Measurements from ENCODE around the gene COL4A6. TPM values are rescaled to one million over a fixed set of nuclear protein-coding genes. Genes with fewer than 3 reads are reported as not detected.

Gene COL4A6
- total and polyA plus RNA-seq, 10 of the 15 experiments (the other 5 are each of a cell fraction or from before 2014, with no cell fraction given): 0.02 to 0.56 (median 0.05) TPM; not detected in 3

GRCh38 chrX:108130889-108131288 is 307.3 kb downstream of the COL4A6 start:
- Histone ChIP-seq H2AFZ (ENCODE audit: control insufficient read depth, low read depth, low read length) (no peak overlapping the region), H3K27me3 (replicated peaks in 1 of 2; ENCODE audit: control insufficient read depth in 2 of 2, insufficient read depth in 2 of 2, low read length in 1 of 2) (no peaks in the 10 kb centered on the region), H3K9me3 (replicated peaks; ENCODE audit: control insufficient read depth, insufficient read depth, low read length) (no peaks in the 10 kb centered on the region), H3K27ac (ENCODE audit: control insufficient read depth, insufficient read depth) (no peak overlapping the region), H3K36me3 (ENCODE audit: control insufficient read depth in 2 of 2, insufficient read depth in 2 of 2, low read length in 1 of 2) (peaks cover 0 to 5% of the 10 kb centered on the region in 2 experiments; a peak in 3 of 4 replicates), H3K79me2 (ENCODE audit: control insufficient read depth, insufficient read depth, low read length) (no peaks in the 10 kb centered on the region), H3K4me2 (ENCODE audit: control insufficient read depth, insufficient read depth) (no peak overlapping the region), H3K9ac (ENCODE audit: control insufficient read depth, insufficient read depth, low read length) (no peak overlapping the region), H4K20me1 (ENCODE audit: control insufficient read depth, insufficient read depth) (no peaks in the 10 kb centered on the region), H3K4me3 (no peak overlapping the region), H3K4me1 (ENCODE audit: control insufficient read depth, insufficient read depth, low read length) (no peaks in the 10 kb centered on the region)
- in situ Hi-C loops (cut with MboI) (no loop called here), intact Hi-C loops (cut with micrococcal nuclease; ENCODE audit: unreplicated experiment) (no loop called here)
- POLR2A ChIA-PET: no interaction called here
- DNase-seq (ENCODE audit: low read depth, low spot score): no peak
- RAD21 ChIA-PET (ENCODE audit: unreplicated experiment): no interaction called here
- no peak for FAIRE-seq
- BruUV-seq (replicated peaks): no TSS peak
- no peak for TF ChIP-seq IKZF2 (IDR thresholded peaks at IDR 0.05)
- no peak for TF ChIP-seq WRNIP1 (IDR thresholded peaks at IDR 0.05; ENCODE audit: borderline replicate concordance, low read depth, low read length)
- TF ChIP-seq CEBPB (IDR thresholded peaks at IDR 0.05; ENCODE audit: borderline replicate concordance in 1 of 2, low read depth in 2 of 2, low read length in 2 of 2): no peak
- TF ChIP-seq YBX1 (IDR thresholded peaks at IDR 0.05): no peak
- TF ChIP-seq RUNX3 (IDR thresholded peaks at IDR 0.05; ENCODE audit: low read length): no peak
- no peak for TF ChIP-seq CBX3 (IDR thresholded peaks at IDR 0.05; ENCODE audit: borderline replicate concordance, low read depth)
- no peak for TF ChIP-seq NR2C1 (IDR thresholded peaks at IDR 0.05)
- no peak for TF ChIP-seq EED (IDR thresholded peaks at IDR 0.05; ENCODE audit: low read depth)
- no peak for TF ChIP-seq EZH2 (IDR thresholded peaks at IDR 0.05; ENCODE audit: borderline replicate concordance, control insufficient read depth, low read depth, low read length)
- TF ChIP-seq BRCA1 (IDR thresholded peaks at IDR 0.05; ENCODE audit: low read depth, low read length): no peak
- no peak for TF ChIP-seq YY1 (IDR thresholded peaks at IDR 0.05; ENCODE audit: low read depth, low read length)
- no peak for TF ChIP-seq ZNF24 (IDR thresholded peaks at IDR 0.05)
- no peak for TF ChIP-seq PAX5 (IDR thresholded peaks at IDR 0.05; ENCODE audit: borderline replicate concordance, low read depth, low read length)
- TF ChIP-seq SP1 (IDR thresholded peaks at IDR 0.05; ENCODE audit: low read depth, low read length): no peak
- no peak for TF ChIP-seq CREM (IDR thresholded peaks at IDR 0.05; ENCODE audit: low read depth)
- no peak for TF ChIP-seq MYB (IDR thresholded peaks at IDR 0.05; ENCODE audit: borderline replicate concordance, low read depth, low read length)
- no peak for TF ChIP-seq BHLHE40 (IDR thresholded peaks at IDR 0.05; ENCODE audit: borderline replicate concordance in 1 of 2, low read depth in 2 of 2, low read length in 1 of 2)
- no peak for ATAC-seq
- SMC1A ChIA-PET (ENCODE audit: uncharacterized antibody, unreplicated experiment): no interaction called here
- WGBS (ENCODE audit: insufficient coverage, insufficient replicate concordance, low lambda C conversion rate, missing lambda C conversion rate): 33% methylated on average over 1 of the region's 1 CpG
- CTCF ChIA-PET: no interaction called here
